Lower leg skin (tissue), 4 donors: Measurements from ENCODE around the gene SERHL2. TPM values are rescaled to one million over a fixed set of nuclear protein-coding genes. Genes with fewer than 3 reads are reported as not detected.

Experiments used
- DNase-seq, 2 donors: peaks; one replicate each; pipeline ENCODE4 v3.0.0-alpha.2; 2019; ENCODE audit warnings: low spot score in 2 of 2
- H3K4me3 ChIP-seq: fragments of 200-600 bp; sonication (generic); 2 replicates; pipeline ENCODE4 v1.5.1; 2017; ENCODE audit warnings: mild to moderate bottlenecking, low read depth; ENCODE audit not compliant: poor library complexity, severe bottlenecking
- POLR2A ChIP-seq, 2 donors: fragments of 450-650 bp; IDR thresholded peaks; one replicate each; pipeline ENCODE4 v1.6.1; 2016 to 2017; ENCODE audit warnings: antibody characterized with exemption in 2 of 2, mild to moderate bottlenecking in 1 of 2, moderate library complexity in 1 of 2
- WGBS, 2 donors: methylation state at CpG; one replicate each; pipeline ENCODE4 v1.1.5; 2018; 5-methylcytosine and 5-hydroxymethylcytosine counted together
- intact Hi-C: fragments of 100-400 bp; cut with DNase I; formaldehyde crosslinking; loops from one replicate; pipeline ENCODE4 v1.15.0; 2023; ENCODE audit warnings: low total_unique reads
- total RNA-seq, 4 donors: library from RNA; depleted of rRNA; stranded (reverse); fragments of >200 nt; gene quantifications; one replicate each; pipeline ENCODE4 v1.1.0, GENCODE V29; 2016
- TF ChIP-seq, protein P1 (sequence below), 3 donors: fragments of 450-650 bp; IDR thresholded peaks; one replicate each; pipeline ENCODE4 v1.5.1; 2016; ENCODE audit warnings: antibody characterized with exemption in 3 of 3, mild to moderate bottlenecking in 3 of 3, moderate library complexity in 2 of 3

Gene SERHL2
- total RNA-seq, 4 donors from 2014 or later: 13.1 to 39.5 (median 18.2) TPM

GRCh38 chr22:42619261-42620063 lies 65.7 kb downstream of the SERHL2 start:
- 85 to 87% methylated on average over 29 to 33 of the region's 35 CpGs for WGBS, 2 donors
- no peak for TF ChIP-seq POLR2A (IDR thresholded peaks at IDR 0.05)
- TF ChIP-seq, protein P1, sequence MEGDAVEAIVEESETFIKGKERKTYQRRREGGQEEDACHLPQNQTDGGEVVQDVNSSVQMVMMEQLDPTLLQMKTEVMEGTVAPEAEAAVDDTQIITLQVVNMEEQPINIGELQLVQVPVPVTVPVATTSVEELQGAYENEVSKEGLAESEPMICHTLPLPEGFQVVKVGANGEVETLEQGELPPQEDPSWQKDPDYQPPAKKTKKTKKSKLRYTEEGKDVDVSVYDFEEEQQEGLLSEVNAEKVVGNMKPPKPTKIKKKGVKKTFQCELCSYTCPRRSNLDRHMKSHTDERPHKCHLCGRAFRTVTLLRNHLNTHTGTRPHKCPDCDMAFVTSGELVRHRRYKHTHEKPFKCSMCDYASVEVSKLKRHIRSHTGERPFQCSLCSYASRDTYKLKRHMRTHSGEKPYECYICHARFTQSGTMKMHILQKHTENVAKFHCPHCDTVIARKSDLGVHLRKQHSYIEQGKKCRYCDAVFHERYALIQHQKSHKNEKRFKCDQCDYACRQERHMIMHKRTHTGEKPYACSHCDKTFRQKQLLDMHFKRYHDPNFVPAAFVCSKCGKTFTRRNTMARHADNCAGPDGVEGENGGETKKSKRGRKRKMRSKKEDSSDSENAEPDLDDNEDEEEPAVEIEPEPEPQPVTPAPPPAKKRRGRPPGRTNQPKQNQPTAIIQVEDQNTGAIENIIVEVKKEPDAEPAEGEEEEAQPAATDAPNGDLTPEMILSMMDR (IDR thresholded peaks at IDR 0.05): no peak
- no peak for DNase-seq
- no peak overlapping the region for H3K4me3 ChIP-seq
- intact Hi-C loops: no loop called here

- 92 to 94% methylated on average over 4 of the region's 4 CpGs for WGBS, 2 donors
- intact Hi-C loops: no loop called here
- no peak for DNase-seq
- TF ChIP-seq, protein P1 (IDR thresholded peaks at IDR 0.05): no peak
- no peak for TF ChIP-seq POLR2A (IDR thresholded peaks at IDR 0.05)
- no peak overlapping the region for H3K4me3 ChIP-seq
Measured at GRCh38 chr22:42620084-42620483, 66.3 kb downstream of the SERHL2 start.

DNA sequence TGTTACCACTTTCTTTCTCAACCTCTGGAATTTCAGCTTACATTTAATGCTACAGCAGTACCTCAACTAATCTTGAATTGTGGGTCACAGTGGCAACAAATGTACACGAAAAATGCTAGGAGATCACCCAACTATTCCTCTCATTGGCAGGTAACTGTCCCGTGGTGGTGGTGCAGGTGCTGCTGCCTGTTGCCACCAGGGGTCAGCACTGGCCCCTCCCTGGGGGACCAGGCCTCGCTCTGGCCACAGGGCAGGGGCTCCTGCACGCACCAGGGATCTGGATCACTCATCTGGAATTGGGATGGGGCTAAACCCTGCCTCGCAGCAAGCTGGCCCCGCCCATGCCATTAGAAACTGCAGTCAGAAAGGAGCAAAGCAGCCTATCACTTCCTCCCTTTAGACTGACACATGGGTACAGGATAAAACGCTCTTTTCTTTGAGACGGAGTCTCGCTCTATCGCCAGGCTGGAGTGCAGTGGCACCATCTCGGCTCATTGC lies 67.8 kb downstream of the SERHL2 start:
- DNase-seq: peak; percentile 51 to 94
- H3K4me3 ChIP-seq: no peak overlapping the region
- 28 to 29% methylated on average over 11 of the region's 11 CpGs for WGBS, 2 donors
- intact Hi-C loops: no loop called here
- TF ChIP-seq, protein P1 (IDR thresholded peaks at IDR 0.05): no peak
- TF ChIP-seq POLR2A (IDR thresholded peaks at IDR 0.05): no peak

DNA sequence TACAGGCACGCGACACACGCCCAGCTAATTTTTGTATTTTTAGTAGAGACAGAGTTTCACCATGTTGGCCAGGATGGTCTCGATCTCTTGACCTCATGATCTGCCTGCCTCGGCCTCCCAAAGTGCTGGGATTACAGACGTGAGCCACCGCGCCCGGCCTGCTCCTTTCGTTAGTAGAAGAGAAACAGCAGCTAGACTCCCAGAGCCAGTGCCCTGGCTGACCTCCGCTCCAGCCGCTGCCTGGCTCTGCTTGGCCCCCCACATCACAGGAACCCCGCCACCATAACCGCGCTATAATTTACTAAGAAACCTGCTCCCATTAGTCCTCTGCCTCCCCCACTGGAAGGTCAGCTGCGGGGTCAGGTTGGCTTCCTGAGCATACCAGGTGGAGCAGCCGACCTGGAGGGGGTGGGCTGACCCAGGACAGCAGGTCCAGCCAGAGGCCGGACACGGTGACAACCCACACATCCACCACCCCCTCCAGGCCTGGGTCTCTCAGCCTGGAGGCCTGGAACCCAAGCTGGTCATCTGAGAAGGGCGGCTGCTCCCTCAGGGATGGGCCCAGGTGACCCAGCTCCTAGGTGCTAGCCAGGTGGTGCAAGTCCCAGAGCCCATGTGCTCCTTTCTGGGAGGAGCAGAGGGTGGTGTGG lies 68.4 kb downstream of the SERHL2 start:
- no peak for DNase-seq
- 84 to 85% methylated on average over 20 of the region's 20 CpGs for WGBS, 2 donors
- H3K4me3 ChIP-seq: no peak overlapping the region
- TF ChIP-seq POLR2A (IDR thresholded peaks at IDR 0.05): no peak
- TF ChIP-seq, protein P1 (IDR thresholded peaks at IDR 0.05): no peak
- intact Hi-C loops: no loop called here

DNA sequence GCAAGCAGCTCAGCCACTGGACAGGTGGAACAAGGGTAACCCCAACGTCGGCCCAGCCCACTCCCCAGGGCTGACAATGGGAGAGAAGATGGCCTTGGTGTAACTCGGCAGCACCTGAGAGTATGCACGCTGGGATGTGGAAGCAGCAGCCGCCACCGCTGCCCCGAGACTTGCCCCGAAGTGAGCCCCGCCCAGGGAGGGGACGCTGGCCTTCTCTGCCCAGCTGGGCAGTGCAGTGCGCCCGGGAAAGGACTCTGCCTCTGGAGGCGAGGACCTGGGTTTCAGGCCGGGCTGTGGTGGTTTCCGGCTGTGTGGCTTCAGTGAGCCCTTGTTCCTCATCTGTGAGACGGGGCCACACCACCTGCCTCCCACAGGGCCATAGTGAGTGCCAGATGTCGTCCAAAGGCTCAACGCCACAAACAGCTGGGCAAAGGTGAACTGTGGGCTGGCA lies 69.6 kb downstream of the SERHL2 start:
- H3K4me3 ChIP-seq: no peak overlapping the region
- TF ChIP-seq POLR2A (IDR thresholded peaks at IDR 0.05): no peak
- TF ChIP-seq, protein P1 (IDR thresholded peaks at IDR 0.05): no peak
- 50 to 74% methylated on average over 9 to 15 of the region's 18 CpGs for WGBS, 2 donors
- intact Hi-C loops: no loop called here
- no peak for DNase-seq

Other genes with a start within 250 kb of the SERHL2 start
- 1 to 10 TPM; 1.2 to 2.5 (median 1.3) TPM for gene NFAM1, start 121.6 kb upstream of the SERHL2 start, total RNA-seq
- 10 to 100 TPM; 14.4 to 35.2 (median 27.1) TPM for gene RRP7A, start 34.2 kb upstream of the SERHL2 start, total RNA-seq
- 10 to 100 TPM; 29.6 to 41.8 (median 40.8) TPM for gene POLDIP3, start 60.9 kb downstream of the SERHL2 start, total RNA-seq
- gene ATP5MGL, start 86.6 kb downstream of the SERHL2 start, total RNA-seq: under 1 TPM in 1 of 4 donors, not detected in 3; 0.94 TPM
- gene CYB5R3, start 95.4 kb downstream of the SERHL2 start, total RNA-seq: 100 to 1,000 TPM; 122 to 182 (median 152) TPM
- gene A4GALT, start 166.9 kb downstream of the SERHL2 start, total RNA-seq: 10 to 100 TPM in 2 of 4 donors, 1 to 10 TPM in 2; 4.5 to 20.1 (median 10.9) TPM